Measurements from ENCODE around the gene MEF2D.

MEF2D gene

DNA sequence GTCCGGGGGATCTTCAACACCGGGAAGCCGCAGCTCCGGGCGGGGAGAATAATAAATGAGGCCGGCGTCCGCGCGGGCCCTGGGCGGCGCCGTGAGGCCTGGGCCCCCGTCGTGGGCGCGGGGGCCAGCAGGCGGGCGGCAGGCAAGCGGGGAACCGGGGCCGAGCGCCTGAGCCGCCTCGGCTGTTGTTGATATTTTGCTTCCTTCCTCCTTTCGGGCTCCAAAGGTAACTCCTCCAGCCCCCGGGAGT, at the start of gene MEF2D:
Gene MEF2D (minus strand): TSS at position 233 of the 250 bp plus-strand sequence. CDS start 17,483 bp downstream, outside the sequence.
- DNase-seq: no peak

- no peak for DNase-seq
Observed at GRCh38 chr1:156550346-156550745, 49.8 kb upstream of the MEF2D start.

GRCh38 chr1:156549831-156550230, 49.3 kb upstream of the MEF2D start:
- no peak for DNase-seq

- no peak for DNase-seq
Observed at GRCh38 chr1:156549390-156549789, 48.8 kb upstream of the MEF2D start.

DNA sequence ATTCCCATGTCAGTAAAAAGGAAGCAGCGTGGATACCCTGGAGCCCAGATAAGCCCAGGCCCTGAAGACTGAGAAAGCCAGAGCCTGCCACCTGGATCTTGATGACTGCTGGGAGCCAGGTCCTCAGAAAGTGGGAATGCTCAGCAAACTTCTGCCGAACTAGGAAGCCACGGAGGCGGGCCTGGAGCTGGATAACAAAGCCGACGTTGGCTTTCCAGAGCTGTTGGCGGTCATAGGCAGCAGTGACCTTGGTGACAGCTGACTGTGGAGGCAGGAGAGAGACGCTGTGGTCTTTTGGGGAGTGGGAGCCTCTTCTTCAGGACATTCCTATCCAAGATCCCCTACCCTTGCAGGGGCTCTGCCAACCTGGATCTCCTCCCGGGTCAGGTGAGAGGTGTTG, 47.4 kb upstream of the MEF2D start:
- no peak for DNase-seq

- no peak for DNase-seq
Observed at GRCh38 chr1:156547434-156547833, 46.9 kb upstream of the MEF2D start.

GRCh38 chr1:156546267-156546666, 45.7 kb upstream of the MEF2D start:
- no peak for DNase-seq

- DNase-seq: no peak
Observed at GRCh38 chr1:156544592-156545102, 44.1 kb upstream of the MEF2D start.

DNA sequence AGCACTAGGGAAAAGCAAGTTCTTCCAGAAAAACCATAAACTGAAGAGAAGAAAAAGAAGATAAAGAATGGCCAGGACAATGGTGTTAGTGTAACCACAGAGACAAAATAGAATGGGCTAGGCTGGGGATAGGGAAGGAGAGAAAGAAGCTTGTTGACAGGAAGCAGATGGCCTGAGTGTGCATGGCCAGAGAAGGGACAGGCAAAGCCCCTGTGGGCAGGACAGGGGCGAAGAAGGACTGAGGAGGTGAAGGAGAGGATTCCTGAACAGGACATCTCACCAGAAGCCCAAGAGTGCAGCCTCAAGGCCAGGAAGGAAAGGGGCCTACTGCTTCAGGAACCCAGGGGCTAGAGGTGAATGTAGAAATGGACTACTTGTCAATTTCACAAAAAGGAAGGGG, 42.5 kb upstream of the MEF2D start:
- no peak for DNase-seq

DNA sequence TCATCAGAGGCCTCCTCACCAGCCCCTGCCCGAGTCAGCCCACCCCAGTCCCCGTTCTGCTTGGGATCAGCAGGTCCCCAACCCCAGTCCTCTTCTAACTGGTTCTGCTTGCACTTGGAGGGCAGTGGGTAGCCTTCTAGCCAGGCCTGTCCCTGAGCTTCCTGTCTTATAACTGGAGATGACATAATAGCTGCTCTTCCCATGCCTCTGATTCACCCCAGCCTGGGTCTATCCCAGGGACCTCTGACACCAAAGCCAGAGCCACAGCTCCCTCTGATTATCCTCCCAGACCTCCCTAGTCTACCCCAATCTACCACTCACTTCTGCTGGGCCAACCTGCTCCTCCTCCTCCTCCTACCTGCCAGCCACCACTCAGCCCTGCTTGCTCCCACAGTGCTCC, 40.4 kb upstream of the MEF2D start:
- DNase-seq: no peak

DNA sequence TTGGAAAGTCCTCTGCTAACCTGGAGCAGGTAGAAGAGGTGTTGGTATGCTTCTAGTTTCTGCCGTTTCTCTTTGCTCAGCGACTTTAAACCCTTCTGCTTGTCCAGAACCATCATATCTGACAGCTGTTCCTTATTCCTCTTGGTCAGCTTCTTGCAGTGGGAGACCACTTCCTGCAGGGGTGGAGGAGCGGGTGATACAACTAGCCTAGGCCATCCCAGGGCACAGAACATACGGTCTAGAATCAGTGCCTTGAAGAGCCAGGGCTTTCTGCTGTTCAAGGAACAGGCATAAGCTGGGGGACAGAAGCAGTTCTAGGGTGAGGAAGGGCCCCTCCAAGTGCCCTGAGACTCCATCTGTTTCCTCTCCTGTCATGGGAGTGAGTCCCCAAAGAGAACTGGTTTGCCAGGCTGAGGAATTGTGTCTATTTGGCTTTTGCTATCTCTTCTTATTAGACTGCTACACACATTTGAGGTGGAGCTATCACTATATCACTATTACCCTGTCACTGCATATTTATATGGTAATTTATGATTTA, 39.3 kb upstream of the MEF2D start:
- no peak for DNase-seq

- no peak for DNase-seq
Observed at GRCh38 chr1:156538711-156539440, 38.3 kb upstream of the MEF2D start.

- DNase-seq: no peak
Observed at GRCh38 chr1:156537027-156537426, 36.5 kb upstream of the MEF2D start.

DNA sequence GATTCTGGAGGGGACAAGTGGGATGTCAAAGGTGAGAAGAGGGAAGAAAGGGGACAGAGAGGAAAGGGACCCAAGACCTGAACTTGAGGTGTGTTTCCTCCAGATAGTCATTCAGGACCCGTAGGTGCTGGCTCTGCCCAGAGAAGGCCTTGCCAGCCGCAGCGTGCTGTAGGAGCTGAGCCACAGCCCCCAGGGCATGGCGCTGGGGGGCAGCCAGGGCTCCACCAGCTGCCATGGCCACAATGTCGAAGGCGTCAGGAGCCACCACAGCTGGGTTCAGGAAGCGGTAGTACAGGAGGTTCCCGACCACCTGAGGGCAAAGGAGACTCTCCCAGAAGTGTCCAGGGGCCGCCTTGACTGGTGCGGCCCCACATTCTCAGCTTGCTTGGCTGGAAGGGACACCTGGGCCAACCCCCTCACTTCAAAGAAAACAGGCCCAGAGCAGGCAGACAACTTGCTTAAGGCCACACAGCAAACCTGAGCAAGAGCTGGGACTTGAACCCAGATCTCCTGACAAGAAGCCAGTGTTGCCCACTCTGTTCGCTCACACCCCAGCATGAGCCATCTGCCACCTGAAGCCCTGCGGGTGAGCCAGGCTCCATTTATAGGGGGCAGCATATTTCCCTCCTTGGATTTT, 34.0 kb upstream of the MEF2D start:
- no peak for DNase-seq

DNA sequence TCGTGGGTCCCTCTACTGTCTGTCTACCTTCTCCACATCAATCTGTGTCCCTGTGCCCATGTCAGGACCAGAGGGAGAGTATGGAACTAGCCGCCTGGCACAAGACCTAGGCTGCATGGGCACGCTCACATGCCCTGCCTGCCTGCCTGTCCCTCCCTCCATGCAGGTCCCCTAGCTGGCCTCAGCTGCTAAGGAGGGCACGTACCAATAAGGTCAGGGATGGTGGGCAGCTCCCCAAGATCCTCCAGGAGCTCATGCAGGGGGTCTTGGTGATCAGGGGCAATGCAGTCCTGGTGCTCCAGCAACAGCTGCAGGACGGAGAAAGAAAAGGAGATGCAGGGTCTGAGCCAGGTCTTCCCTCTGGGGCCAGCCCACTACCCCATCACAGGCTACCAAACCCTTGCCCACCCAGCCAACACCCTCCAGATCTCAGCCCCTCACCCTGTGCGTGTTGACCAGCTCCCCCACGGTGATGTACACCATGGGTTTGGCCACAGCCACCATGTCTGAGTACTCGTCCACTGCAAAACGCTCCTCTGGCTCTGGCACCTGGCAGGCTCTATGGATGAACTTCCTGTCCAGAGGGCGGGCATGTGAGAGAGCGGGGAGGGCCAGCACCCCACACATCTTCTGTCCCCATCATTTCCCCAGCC, 33.1 kb upstream of the MEF2D start:
- no peak for DNase-seq

GRCh38 chr1:156532374-156532773, 31.8 kb upstream of the MEF2D start:
- no peak for DNase-seq

DNA sequence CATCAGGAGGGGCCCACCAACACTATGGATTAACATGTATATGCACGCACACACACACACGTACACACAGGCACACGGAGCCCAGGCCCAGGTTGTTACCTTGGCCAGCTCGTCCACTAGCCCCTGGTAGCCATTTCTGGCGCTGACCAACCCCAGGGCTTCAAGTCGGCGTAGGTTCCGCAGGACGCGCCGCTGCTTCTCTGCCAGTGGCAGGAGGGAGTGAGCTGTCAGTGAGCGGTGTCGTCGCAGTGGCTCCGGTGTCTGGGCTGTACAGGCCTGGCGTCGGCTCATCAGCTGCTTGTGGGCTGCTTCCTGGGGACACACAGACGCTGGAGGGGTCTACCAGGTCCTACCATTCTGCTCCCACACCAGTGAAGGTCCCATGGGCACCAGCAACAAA, 29.4 kb upstream of the MEF2D start:
- DNase-seq: no peak

- no peak for DNase-seq
Observed at GRCh38 chr1:156528875-156529425, 28.4 kb upstream of the MEF2D start.

GRCh38 chr1:156528231-156528630, 27.7 kb upstream of the MEF2D start:
- no peak for DNase-seq

GRCh38 chr1:156527584-156527983, 27.0 kb upstream of the MEF2D start:
- DNase-seq: no peak

DNA sequence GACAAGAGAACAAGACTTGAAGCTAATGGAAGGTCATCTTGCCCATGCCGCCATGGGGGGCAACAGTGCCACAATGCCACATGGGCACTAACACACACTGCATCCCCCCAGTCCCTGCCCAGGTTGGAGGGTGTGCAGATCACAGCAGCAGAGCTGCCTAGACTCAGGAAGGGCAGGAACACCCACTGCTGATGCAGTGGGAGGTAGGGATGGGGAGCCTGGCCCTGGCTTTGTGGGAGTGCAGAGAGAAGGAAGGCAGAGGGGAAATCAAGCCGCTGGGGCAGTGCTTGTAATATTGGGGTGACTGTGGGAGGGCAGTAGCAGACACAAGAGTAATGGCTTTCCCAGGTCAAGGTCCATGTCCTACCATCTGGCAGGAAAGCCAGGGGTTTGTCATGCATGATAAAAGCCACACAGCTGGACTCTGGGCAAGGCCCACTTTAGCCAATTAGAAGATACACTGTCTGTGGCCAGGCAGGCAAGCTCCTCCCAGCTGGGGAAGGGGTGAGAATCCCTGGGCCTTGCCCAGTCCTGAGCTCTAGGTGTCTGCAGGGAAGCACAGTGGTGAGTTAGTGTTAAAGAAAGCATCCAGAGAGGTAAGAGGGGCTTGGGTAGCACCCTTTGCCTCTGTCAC, 25.4 kb upstream of the MEF2D start:
- DNase-seq: no peak

- DNase-seq: no peak
Observed at GRCh38 chr1:156525071-156525501, 24.5 kb upstream of the MEF2D start.

GRCh38 chr1:156524481-156524869, 23.9 kb upstream of the MEF2D start:
- DNase-seq: no peak
